Keratinocyte (primary cell): ENCODE results near the gene OR10G3. TPM values are rescaled to one million over a fixed set of nuclear protein-coding genes. Genes with fewer than 3 reads are reported as not detected.
"Not testable (repeated sequence)": the region's sequence is repeated elsewhere in the genome, so short reads cannot be mapped to it uniquely, and the experiment has no call there.

Experiments used
- DNase-seq: peaks from one replicate; pipeline ENCODE4 v3.0.0-alpha.2; 2011; ENCODE audit warnings: low read depth, missing footprints, low spot score
- FAIRE-seq: peaks from 2 replicates; lab custom pipeline; 2011; peaks lifted over from hg19 to GRCh38; lab: Jason Lieb, UNC
- H2AFZ ChIP-seq: 2 replicates; pipeline ENCODE4 v1.6.0; 2012; ENCODE audit warnings: low read length, control low read depth, inconsistent platforms; ENCODE audit not compliant: control insufficient read depth
- H3K27ac ChIP-seq: 2 replicates; pipeline ENCODE4 v1.5.1; 2011; ENCODE audit warnings: low read length; ENCODE audit not compliant: control insufficient read depth, insufficient read depth
- H3K27me3 ChIP-seq: 3 replicates; pipeline ENCODE4 v1.6.0; 2011; ENCODE audit warnings: low read length; ENCODE audit not compliant: control insufficient read depth, insufficient read depth; ENCODE audit errors: extremely low read depth
- H3K36me3 ChIP-seq, 2 experiments: 2 replicates in 1 of 2; 3 replicates in 1 of 2; pipeline ENCODE4 v1.5.1; 2011; ENCODE audit warnings: low read length in 2 of 2, mild to moderate bottlenecking in 1 of 2; ENCODE audit not compliant: control insufficient read depth in 2 of 2, insufficient read depth in 2 of 2; ENCODE audit errors: extremely low read depth in 1 of 2
- H3K4me1 ChIP-seq: 3 replicates; pipeline ENCODE4 v1.5.1; 2011; ENCODE audit warnings: low read length; ENCODE audit not compliant: control insufficient read depth, insufficient read depth; ENCODE audit errors: extremely low read depth
- H3K4me2 ChIP-seq: 3 replicates; pipeline ENCODE4 v1.6.0; 2011; ENCODE audit warnings: low read depth, low read length; ENCODE audit not compliant: control insufficient read depth, insufficient read depth; ENCODE audit errors: extremely low read depth
- H3K4me3 ChIP-seq, 3 experiments: fragments of 200-600 bp in 1 of 3; sonication (generic) in 1 of 3; 2 replicates in 2 of 3; 3 replicates in 1 of 3; pipeline ENCODE4 v1.5.1; 2011 to 2016; ENCODE audit warnings: low read length in 3 of 3, mild to moderate bottlenecking in 3 of 3, control low read depth in 2 of 3, inconsistent platforms in 1 of 3, low read depth in 1 of 3, mixed read lengths in 1 of 3, mixed run types in 1 of 3, moderate library complexity in 1 of 3; ENCODE audit not compliant: control insufficient read depth in 2 of 3, insufficient read depth in 2 of 3; ENCODE audit errors: extremely low read depth in 1 of 3
- H3K79me2 ChIP-seq: 2 replicates; pipeline ENCODE4 v1.6.0; 2012; ENCODE audit warnings: low read length; ENCODE audit not compliant: control insufficient read depth, insufficient read depth
- H3K9ac ChIP-seq: 3 replicates; pipeline ENCODE4 v1.6.0; 2011; ENCODE audit warnings: low read length; ENCODE audit not compliant: control insufficient read depth, insufficient read depth; ENCODE audit errors: extremely low read depth
- H3K9me1 ChIP-seq: 3 replicates; pipeline ENCODE4 v1.6.0; 2011; ENCODE audit warnings: low read length; ENCODE audit not compliant: control insufficient read depth, insufficient read depth; ENCODE audit errors: extremely low read depth
- H3K9me3 ChIP-seq: 2 replicates; pipeline ENCODE4 v1.5.1; 2012; ENCODE audit warnings: low read depth, low read length; ENCODE audit not compliant: control insufficient read depth
- H4K20me1 ChIP-seq: 3 replicates; pipeline ENCODE4 v1.6.0; 2011; ENCODE audit warnings: low read length; ENCODE audit not compliant: control insufficient read depth, insufficient read depth; ENCODE audit errors: extremely low read depth
- EZH2 ChIP-seq: IDR thresholded peaks from one replicate; pipeline ENCODE4 v1.6.1; 2012; ENCODE audit warnings: inconsistent platforms, mild to moderate bottlenecking, low read length, moderate library complexity
- dilution Hi-C: fragments of 300-500 bp; cut with MboI; formaldehyde crosslinking; loops from one replicate; pipeline ENCODE4 v1.7.0; 2020; ENCODE audit warnings: low sequenced_read_pairs; ENCODE audit not compliant: extremely low pct_ligation_motif_present
- polyA plus RNA-seq, 5 experiments: library from polyadenylated mRNA; depleted of rRNA in 3 of 5; stranded (reverse) in 3 of 5; stranded (forward) in 1 of 5; unstranded in 1 of 5; fragments of >200 nt; gene quantifications; 1 replicate in 1 of 5; 2 replicates in 3 of 5; 3 replicates in 1 of 5; pipeline versions ENCODE4 v1.2.1 to v1.2.3, GENCODE V29; 2011 to 2012; ENCODE audit warnings: missing spikeins in 2 of 5, low read depth in 1 of 5, low replicate concordance in 1 of 5
- TF ChIP-seq, protein P1 (sequence below), 3 experiments: IDR thresholded peaks in 1 of 3; conservative IDR thresholded peaks in 1 of 3; optimal IDR thresholded peaks in 1 of 3; 2 replicates in 2 of 3; 3 replicates in 1 of 3; pipeline versions ENCODE3 to v1.5.1; 2011; ENCODE audit warnings: low read length in 3 of 3, mild to moderate bottlenecking in 3 of 3, moderate library complexity in 2 of 3, control low read depth in 1 of 3, inconsistent platforms in 1 of 3; ENCODE audit not compliant: insufficient read depth in 2 of 3; ENCODE audit errors: extremely low read depth in 1 of 3

Gene OR10G3
- polyA plus RNA-seq, 1 donor (not counting 4 experiments of a cell fraction or from before 2014, with no cell fraction given), result not detected

DNA sequence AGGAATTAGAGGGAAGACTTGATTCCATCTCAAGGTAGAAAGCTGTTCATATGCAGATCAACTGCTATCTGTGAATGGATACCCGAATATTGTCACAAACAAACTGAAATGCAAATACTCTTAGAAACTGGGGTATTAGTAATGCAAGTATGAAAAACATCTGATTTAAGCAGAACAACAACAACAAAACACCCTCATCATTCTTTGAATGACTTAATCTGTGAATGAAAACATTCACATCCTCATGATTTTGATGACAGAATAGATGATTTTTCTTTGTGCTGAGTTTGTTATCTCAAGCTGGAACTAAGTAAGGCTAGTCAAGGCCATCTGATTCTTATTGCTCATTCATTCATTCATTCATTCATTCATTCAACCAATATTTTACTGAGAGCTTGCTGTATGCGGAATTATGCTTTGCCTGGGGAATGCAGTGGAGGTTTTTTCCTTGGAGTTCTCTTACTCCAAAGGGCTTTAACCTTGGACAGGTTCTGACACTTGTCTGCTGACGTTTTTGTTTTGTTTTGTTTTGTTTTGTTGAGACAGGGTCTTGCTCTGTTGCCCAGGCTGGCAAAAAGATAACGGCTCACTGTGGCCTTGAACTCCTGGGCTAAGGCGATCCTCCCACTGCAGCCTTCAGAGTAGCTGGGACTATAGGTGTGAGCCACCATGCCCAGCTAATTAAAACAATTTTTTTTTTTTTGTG, 23.3 kb downstream of the OR10G3 start:
- H3K27me3 ChIP-seq, result no peaks in the 10 kb centered on the region
- no peaks in the 10 kb centered on the region for H3K79me2 ChIP-seq
- no peak for TF ChIP-seq EZH2
- H2AFZ ChIP-seq, result no peak overlapping the region
- no peak overlapping the region for H3K4me3 ChIP-seq
- no peaks in the 10 kb centered on the region for H4K20me1 ChIP-seq
- H3K9me1 ChIP-seq, result no peaks in the 10 kb centered on the region
- no peak overlapping the region for H3K9ac ChIP-seq
- no peaks in the 10 kb centered on the region for H3K9me3 ChIP-seq
- dilution Hi-C loops, result loop anchor here (5.0 kb wide), 1 partner anchor 44 kb away; the partner anchor contains the start of gene METTL3
- H3K27ac ChIP-seq, result no peak overlapping the region
- no peak overlapping the region for H3K4me2 ChIP-seq
- FAIRE-seq, result no peak
- H3K36me3 ChIP-seq, result no peaks in the 10 kb centered on the region
- peaks cover 5% of the 10 kb centered on the region for H3K4me1 ChIP-seq
- DNase-seq, result no peak

DNA sequence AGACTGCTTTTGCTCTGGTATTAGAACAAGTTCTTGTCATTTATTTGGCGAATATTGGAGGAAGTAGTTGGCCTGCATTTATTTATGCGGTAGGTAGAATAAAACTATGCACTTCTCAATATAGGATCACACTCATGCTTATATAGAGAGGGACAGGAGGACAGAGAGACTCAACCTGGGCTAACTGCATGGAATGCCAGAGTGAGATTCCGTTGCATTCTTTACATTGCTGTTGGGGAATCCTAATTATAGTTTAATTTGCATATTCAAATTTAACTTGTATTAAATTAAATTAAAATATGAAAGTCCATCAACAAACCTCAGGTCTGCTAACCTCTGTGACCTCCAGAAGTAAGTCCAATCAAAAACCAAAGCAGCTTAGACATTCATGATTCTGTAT, 26.6 kb downstream of the OR10G3 start:
- Histone ChIP-seq H3K9me1 (no peaks in the 10 kb centered on the region), H3K27ac (no peak overlapping the region), H3K4me2 (no peak overlapping the region), H3K9ac (no peak overlapping the region), H3K4me3 (no peak overlapping the region), H3K79me2 (no peaks in the 10 kb centered on the region), H3K4me1 (peaks cover 5% of the 10 kb centered on the region), H3K27me3 (no peaks in the 10 kb centered on the region), H3K9me3 (no peaks in the 10 kb centered on the region), H2AFZ (no peak overlapping the region), H3K36me3 (no peaks in the 10 kb centered on the region), H4K20me1 (no peaks in the 10 kb centered on the region)
- FAIRE-seq (no peak), DNase-seq (no peak)
- dilution Hi-C loops, result no loop called here
- no peak for TF ChIP-seq EZH2
- TF ChIP-seq, protein P1, sequence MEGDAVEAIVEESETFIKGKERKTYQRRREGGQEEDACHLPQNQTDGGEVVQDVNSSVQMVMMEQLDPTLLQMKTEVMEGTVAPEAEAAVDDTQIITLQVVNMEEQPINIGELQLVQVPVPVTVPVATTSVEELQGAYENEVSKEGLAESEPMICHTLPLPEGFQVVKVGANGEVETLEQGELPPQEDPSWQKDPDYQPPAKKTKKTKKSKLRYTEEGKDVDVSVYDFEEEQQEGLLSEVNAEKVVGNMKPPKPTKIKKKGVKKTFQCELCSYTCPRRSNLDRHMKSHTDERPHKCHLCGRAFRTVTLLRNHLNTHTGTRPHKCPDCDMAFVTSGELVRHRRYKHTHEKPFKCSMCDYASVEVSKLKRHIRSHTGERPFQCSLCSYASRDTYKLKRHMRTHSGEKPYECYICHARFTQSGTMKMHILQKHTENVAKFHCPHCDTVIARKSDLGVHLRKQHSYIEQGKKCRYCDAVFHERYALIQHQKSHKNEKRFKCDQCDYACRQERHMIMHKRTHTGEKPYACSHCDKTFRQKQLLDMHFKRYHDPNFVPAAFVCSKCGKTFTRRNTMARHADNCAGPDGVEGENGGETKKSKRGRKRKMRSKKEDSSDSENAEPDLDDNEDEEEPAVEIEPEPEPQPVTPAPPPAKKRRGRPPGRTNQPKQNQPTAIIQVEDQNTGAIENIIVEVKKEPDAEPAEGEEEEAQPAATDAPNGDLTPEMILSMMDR (optimal IDR thresholded peaks at IDR 0.05 in 1 of 3, IDR thresholded peaks at IDR 0.05 in 1 of 3, conservative IDR thresholded peaks at IDR 0.05 in 1 of 3; ENCODE audit: extremely low read depth in 1 of 3, insufficient read depth in 2 of 3, low read length in 3 of 3), result no peak

DNA sequence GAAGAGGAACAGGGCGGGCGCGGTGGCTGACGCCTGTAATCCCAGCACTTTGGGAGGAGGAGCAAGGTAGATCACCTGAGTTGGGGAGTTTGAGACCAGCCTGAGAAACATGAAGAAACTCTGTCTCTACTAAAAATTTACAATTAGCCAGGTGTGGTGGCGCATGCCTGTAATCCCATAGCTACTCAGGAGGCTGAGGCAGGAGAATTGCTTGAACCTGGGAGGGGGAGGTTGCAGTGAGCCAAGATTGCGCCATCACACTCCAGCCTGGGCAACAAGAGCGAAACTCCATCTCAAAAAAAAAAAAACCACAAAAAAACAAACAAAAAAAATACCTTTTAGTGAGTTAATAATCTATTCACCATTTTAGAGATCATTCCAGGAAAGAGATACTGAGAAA, 35.3 kb downstream of the OR10G3 start:
- H3K79me2 ChIP-seq, H3K4me2 ChIP-seq, H3K9me3 ChIP-seq, H3K4me3 ChIP-seq, H3K4me1 ChIP-seq, dilution Hi-C loops, DNase-seq, H2AFZ ChIP-seq, FAIRE-seq, H3K9ac ChIP-seq, H3K36me3 ChIP-seq, H4K20me1 ChIP-seq, H3K9me1 ChIP-seq, H3K27ac ChIP-seq, H3K27me3 ChIP-seq: not testable (repeated sequence)
